Endothelial cell of umbilical vein (primary cell): Measurements from ENCODE around the gene CEBPA. TPM values are rescaled to one million over a fixed set of nuclear protein-coding genes. Genes with fewer than 3 reads are reported as not detected.

Experiments
- BruUV-seq: library from RNA; stranded (reverse); fragments of 400-500 nt; replicated peaks from 2 replicates; lab custom pipeline; 2021; lab: Mats Ljungman, UMichigan
- CTCF ChIA-PET: fragments of 300-600, 350-600 bp; sonication (Branson Sonifier 250); formaldehyde crosslinking; loops from one replicate; lab custom pipeline; 2021; ENCODE audit warnings: antibody characterized with exemption, inconsistent platforms; lab: Charles Lee
- POLR2A ChIA-PET: fragments of 300-600, 350-600 bp; sonication (Branson Sonifier 250); formaldehyde crosslinking; loops from one replicate; lab custom pipeline; 2021; ENCODE audit warnings: antibody characterized with exemption, inconsistent platforms; lab: Charles Lee
- DNase-seq: peaks from one replicate; pipeline ENCODE4 v3.0.0-alpha.2; 2011; ENCODE audit warnings: low read depth, low spot score
- FAIRE-seq: peaks from 2 replicates; lab custom pipeline; 2011; peaks lifted over from hg19 to GRCh38; lab: Jason Lieb, UNC
- H2AFZ ChIP-seq: 2 replicates; pipeline ENCODE4 v1.6.0; 2012; ENCODE audit warnings: low read depth, low read length, control low read depth, inconsistent platforms
- H3K27ac ChIP-seq: 2 replicates; pipeline ENCODE4 v1.5.1; 2011; ENCODE audit warnings: low read depth, mild to moderate bottlenecking, control low read depth, low read length, moderate library complexity; ENCODE audit not compliant: insufficient read depth
- H3K27me3 ChIP-seq, 2 experiments: 2 replicates each; pipeline versions ENCODE4 v1.6.0 to v1.6.1; 2011; ENCODE audit warnings: low read length in 2 of 2, mixed read lengths in 1 of 2; ENCODE audit not compliant: control insufficient read depth in 2 of 2, insufficient read depth in 2 of 2
- H3K36me3 ChIP-seq, 2 experiments: 2 replicates in 1 of 2; 3 replicates in 1 of 2; pipeline ENCODE4 v1.5.1; 2011; ENCODE audit warnings: low read length in 2 of 2, mild to moderate bottlenecking in 1 of 2, moderate library complexity in 1 of 2; ENCODE audit not compliant: control insufficient read depth in 2 of 2, insufficient read depth in 2 of 2; ENCODE audit errors: extremely low read depth in 1 of 2
- H3K4me1 ChIP-seq: 3 replicates; pipeline ENCODE4 v1.5.1; 2011; ENCODE audit warnings: mild to moderate bottlenecking, low read length; ENCODE audit not compliant: control insufficient read depth, insufficient read depth; ENCODE audit errors: extremely low read depth
- H3K4me2 ChIP-seq: 2 replicates; pipeline ENCODE4 v1.6.1; 2011; ENCODE audit warnings: low read length, control low read depth, mixed read lengths; ENCODE audit not compliant: insufficient read depth
- H3K4me3 ChIP-seq, 3 experiments: fragments of 200-600 bp in 1 of 3; sonication (generic), shearing (Covaris generic) in 1 of 3; replicated peaks in 1 of 3; 2 replicates each; pipeline ENCODE4 v1.5.1; 2011 to 2016; ENCODE audit warnings: control low read depth in 3 of 3, low read length in 3 of 3, mild to moderate bottlenecking in 2 of 3, inconsistent platforms in 1 of 3, low read depth in 1 of 3, moderate library complexity in 1 of 3; ENCODE audit not compliant: insufficient read depth in 1 of 3
- H3K79me2 ChIP-seq: 2 replicates; pipeline ENCODE4 v1.6.0; 2012; ENCODE audit warnings: low read length, inconsistent platforms; ENCODE audit not compliant: control insufficient read depth, insufficient read depth
- H3K9ac ChIP-seq: replicated peaks from 2 replicates; pipeline ENCODE3; 2011; ENCODE audit warnings: low read length, control low read depth; ENCODE audit not compliant: insufficient read depth; ENCODE audit errors: extremely low read depth
- H3K9me1 ChIP-seq: replicated peaks from 3 replicates; pipeline ENCODE4 v1.6.0; 2011; ENCODE audit warnings: mild to moderate bottlenecking, low read length; ENCODE audit not compliant: control insufficient read depth, insufficient read depth; ENCODE audit errors: extremely low read depth
- H3K9me3 ChIP-seq: replicated peaks from 2 replicates; pipeline ENCODE4 v1.5.1; 2012; ENCODE audit warnings: low read length, inconsistent platforms; ENCODE audit not compliant: control insufficient read depth, insufficient read depth
- H4K20me1 ChIP-seq: replicated peaks from 2 replicates; pipeline ENCODE3; 2011; ENCODE audit warnings: mild to moderate bottlenecking, low read length; ENCODE audit not compliant: control insufficient read depth, insufficient read depth; ENCODE audit errors: extremely low read depth
- CTCF ChIP-seq, 2 donors: IDR thresholded peaks; 1 replicate in 1 of 2; 2 replicates in 1 of 2; pipeline ENCODE4 v1.5.1; 2011; ENCODE audit warnings: low read length in 2 of 2, mild to moderate bottlenecking in 2 of 2, moderate library complexity in 2 of 2, control low read depth in 1 of 2, inconsistent platforms in 1 of 2, low read depth in 1 of 2; ENCODE audit not compliant: insufficient read depth in 1 of 2; ENCODE audit errors: extremely low read depth in 1 of 2
- EZH2 ChIP-seq: IDR thresholded peaks from 2 replicates; pipeline ENCODE4 v1.6.1; 2012; ENCODE audit warnings: borderline replicate concordance, low read depth, mild to moderate bottlenecking, moderate library complexity, low read length, inconsistent platforms; ENCODE audit not compliant: severe bottlenecking
- FOS ChIP-seq: IDR thresholded peaks from 2 replicates; pipeline ENCODE4 v1.6.1; 2011; ENCODE audit warnings: mild to moderate bottlenecking, low read length, moderate library complexity, borderline replicate concordance; ENCODE audit not compliant: insufficient read depth
- GATA2 ChIP-seq: IDR thresholded peaks from 2 replicates; pipeline ENCODE4 v1.7.0; 2011; ENCODE audit warnings: low read depth, mild to moderate bottlenecking, moderate library complexity, mixed read lengths, low read length; ENCODE audit not compliant: insufficient read length, insufficient read depth
- JUN ChIP-seq: IDR thresholded peaks from 2 replicates; pipeline ENCODE4 v1.6.1; 2011; ENCODE audit warnings: borderline replicate concordance, low read depth; ENCODE audit not compliant: insufficient read length, insufficient read depth
- MYC ChIP-seq: IDR thresholded peaks from one replicate; pipeline ENCODE4 v1.6.1; 2011; ENCODE audit warnings: mild to moderate bottlenecking, low read depth, low read length
- POLR2A ChIP-seq: IDR thresholded peaks from 2 replicates; pipeline ENCODE4 v1.6.1; 2012; ENCODE audit warnings: low read depth, mild to moderate bottlenecking, control low read depth, low read length
- POLR2AphosphoS5 ChIP-seq: IDR thresholded peaks from 2 replicates; pipeline ENCODE4 v1.6.1; 2012; ENCODE audit warnings: low read depth, mild to moderate bottlenecking, control low read depth, low read length, moderate library complexity; ENCODE audit not compliant: insufficient read depth
- dilution Hi-C: fragments of 300-500 bp; cut with MboI; formaldehyde crosslinking; loops from one replicate; pipeline ENCODE4 v1.15.0; 2019; ENCODE audit warnings: low sequenced_read_pairs; ENCODE audit not compliant: extremely low pct_ligation_motif_present
- intact Hi-C: fragments of 100-400 bp; cut with micrococcal nuclease; formaldehyde crosslinking; loops from one replicate; pipeline ENCODE4 v1.10.0; 2022
- polyA plus RNA-seq, 4 experiments: library from polyadenylated mRNA; depleted of rRNA in 3 of 4; stranded (reverse) in 3 of 4; unstranded in 1 of 4; fragments of >200 nt; gene quantifications; 2 replicates each; pipeline versions ENCODE4 v1.2.1 to v1.2.3, GENCODE V29; 2011 to 2012; ENCODE audit warnings: missing spikeins in 1 of 4
- total RNA-seq: library from RNA; stranded (reverse); gene quantifications from 2 replicates; pipeline ENCODE4 v1.2.3, GENCODE V29; 2021
- TF ChIP-seq, protein P1 (sequence below): IDR thresholded peaks from 2 replicates; pipeline ENCODE4 v1.6.1; 2011; ENCODE audit not compliant: insufficient read depth, insufficient read length

CEBPA gene
- total and polyA plus RNA-seq, 2 donors (not counting 3 experiments of a cell fraction or from before 2014, with no cell fraction given), result 0.06 TPM; not detected in 1

DNA sequence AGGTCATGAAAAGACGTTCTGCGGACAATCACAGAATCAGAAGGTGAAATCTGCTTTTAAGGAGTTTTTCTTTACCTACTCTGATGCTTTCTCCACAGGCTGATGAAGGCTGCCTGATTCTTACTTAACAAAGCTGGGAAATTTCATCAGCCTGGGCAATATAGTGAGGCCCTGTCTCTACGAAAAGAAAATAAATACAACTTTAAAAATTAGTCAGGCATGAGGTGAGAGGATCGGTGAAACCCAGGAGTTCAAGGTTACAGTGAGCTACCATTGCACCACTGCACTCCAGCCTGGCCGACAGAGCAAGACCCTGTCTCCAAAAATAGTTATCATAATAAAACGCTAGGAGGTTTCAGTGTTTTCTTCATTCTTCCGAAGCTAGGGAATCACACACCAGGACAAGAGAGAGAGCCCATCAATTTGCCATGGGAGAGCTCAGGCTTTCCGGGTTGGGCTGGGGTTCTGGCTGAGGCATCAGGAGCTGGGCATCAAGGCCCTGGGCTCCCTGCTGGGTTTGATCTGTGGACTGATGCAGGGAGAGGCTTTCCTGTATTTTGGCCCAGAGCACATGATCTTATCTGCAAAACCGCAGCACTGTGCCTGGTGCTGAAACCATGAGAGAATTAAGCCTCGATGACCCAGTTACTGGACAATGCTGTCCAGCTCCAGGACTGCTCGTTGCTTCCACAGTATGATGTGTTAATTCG lies 46.1 kb upstream of the CEBPA start:
- Histone ChIP-seq H3K4me3 (no peak overlapping the region), H3K4me2 (no peak overlapping the region), H3K27me3 (peaks cover 3% of the 10 kb centered on the region in 2 experiments), H4K20me1 (no peaks in the 10 kb centered on the region), H3K9me1 (no peaks in the 10 kb centered on the region), H3K4me1 (no peaks in the 10 kb centered on the region), H3K9ac (no peak overlapping the region), H2AFZ (no peak overlapping the region), H3K36me3 (no peaks in the 10 kb centered on the region), H3K9me3 (no peaks in the 10 kb centered on the region), H3K27ac (no peak overlapping the region), H3K79me2 (no peaks in the 10 kb centered on the region)
- FAIRE-seq (no peak), DNase-seq (no peak)
- ChIA-PET POLR2A (no interaction called here), CTCF (interaction anchor here (0.8 kb wide), 1 partner anchor 748 kb away, joined by 4 read pairs; no protein-coding TSS in a partner anchor)
- BruUV-seq, result no TSS peak
- TF ChIP-seq CTCF (IDR thresholded peaks at IDR 0.05; ENCODE audit: extremely low read depth in 1 of 2, insufficient read depth in 1 of 2, low read depth in 1 of 2, low read length in 2 of 2), result no peak
- TF ChIP-seq EZH2, result no peak
- intact Hi-C loops, result no loop called here
- dilution Hi-C loops, result no loop called here

DNA sequence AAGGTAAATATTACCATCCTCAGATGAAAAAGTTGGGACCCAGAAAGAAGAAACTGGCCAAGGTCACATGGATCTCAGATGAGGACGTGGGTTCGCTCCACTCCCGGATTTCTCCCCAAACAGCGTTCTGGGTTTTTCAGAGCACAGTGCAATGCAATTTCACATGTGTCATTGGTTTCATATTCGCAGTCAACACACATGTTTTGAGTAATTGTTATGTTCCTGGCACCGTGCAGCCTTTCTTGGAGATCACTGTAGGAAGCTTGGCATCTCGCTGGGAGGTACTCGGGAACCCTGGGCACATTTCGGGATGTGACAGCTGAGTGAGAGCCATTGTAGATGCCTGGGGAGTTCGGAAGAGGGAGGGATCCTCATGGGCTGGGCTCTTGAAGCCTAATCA lies 45.0 kb upstream of the CEBPA start:
- TF ChIP-seq MYC (no peak), JUN (no peak), CTCF (IDR thresholded peaks at IDR 0.05; ENCODE audit: extremely low read depth in 1 of 2, insufficient read depth in 1 of 2, low read depth in 1 of 2, low read length in 2 of 2) (no peak), EZH2 (no peak), POLR2AphosphoS5 (no peak), FOS (no peak), POLR2A (no peak), GATA2 (no peak)
- TF ChIP-seq, protein P1, sequence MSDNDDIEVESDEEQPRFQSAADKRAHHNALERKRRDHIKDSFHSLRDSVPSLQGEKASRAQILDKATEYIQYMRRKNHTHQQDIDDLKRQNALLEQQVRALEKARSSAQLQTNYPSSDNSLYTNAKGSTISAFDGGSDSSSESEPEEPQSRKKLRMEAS, result no peak
- Histone ChIP-seq H2AFZ (no peak overlapping the region), H3K79me2 (no peaks in the 10 kb centered on the region), H3K9me3 (no peaks in the 10 kb centered on the region), H3K27ac (no peak overlapping the region), H3K9ac (no peak overlapping the region), H3K4me1 (no peaks in the 10 kb centered on the region), H3K36me3 (no peaks in the 10 kb centered on the region), H3K27me3 (peaks cover 3% of the 10 kb centered on the region in 2 experiments), H3K4me3 (no peak overlapping the region), H4K20me1 (no peaks in the 10 kb centered on the region), H3K9me1 (no peaks in the 10 kb centered on the region), H3K4me2 (no peak overlapping the region)
- intact Hi-C loops, result no loop called here
- ChIA-PET CTCF (no interaction called here), POLR2A (no interaction called here)
- dilution Hi-C loops, result no loop called here
- DNase-seq, result no peak
- no peak for FAIRE-seq
- no TSS peak for BruUV-seq
